Spinal cord (tissue), 10 donors: ENCODE results near the gene GUCY1A1. TPM values are rescaled to one million over a fixed set of nuclear protein-coding genes. Genes with fewer than 3 reads are reported as not detected.

Source experiments
- DNase-seq, 6 donors: peaks; one replicate each; pipeline versions ENCODE4 v3.0.0 to v3.0.0-alpha.2; 2013 to 2015; ENCODE audit warnings: low spot score in 6 of 6, low read depth in 4 of 6
- H3K27ac ChIP-seq: one replicate; pipeline ENCODE4 v1.5.1; 2013; ENCODE audit warnings: low read depth, low read length, control low read depth
- H3K27me3 ChIP-seq: one replicate; pipeline ENCODE4 v1.6.1; 2013; ENCODE audit warnings: low read length; ENCODE audit not compliant: control insufficient read depth, insufficient read depth
- H3K36me3 ChIP-seq: one replicate; pipeline ENCODE4 v1.6.1; 2013; ENCODE audit warnings: low read length; ENCODE audit not compliant: control insufficient read depth, insufficient read depth
- H3K4me1 ChIP-seq: one replicate; pipeline ENCODE4 v1.6.1; 2013; ENCODE audit warnings: low read length; ENCODE audit not compliant: control insufficient read depth, insufficient read depth
- H3K4me3 ChIP-seq: one replicate; pipeline ENCODE4 v1.5.1; 2013; ENCODE audit warnings: low read depth, low read length, control low read depth
- H3K9me3 ChIP-seq: one replicate; pipeline ENCODE4 v1.6.1; 2013; ENCODE audit warnings: low read length; ENCODE audit not compliant: control insufficient read depth, insufficient read depth
- WGBS: methylation state at CpG from one replicate; pipeline ENCODE4 v1.1.5; 2013; ENCODE audit warnings: missing lambda C conversion rate; ENCODE audit not compliant: insufficient coverage; 5-methylcytosine and 5-hydroxymethylcytosine counted together
- polyA plus RNA-seq, 2 donors: library from polyadenylated mRNA; unstranded; fragments of 120-200 nt; gene quantifications; one replicate each; pipeline ENCODE4 v1.2.1, GENCODE V29; 2013; ENCODE audit not compliant: insufficient read length in 2 of 2
- total RNA-seq, 2 donors: library from RNA; depleted of rRNA in 1 of 2; stranded (reverse); fragments of 120-200 nt in 1 of 2; fragments of >200 nt in 1 of 2; gene quantifications; one replicate each; pipeline versions ENCODE4 v1.2.3 to v1.2.4, GENCODE V29; 2013 to 2014
- donor health status: healthy.

The GUCY1A1 gene
- total and polyA plus RNA-seq, 4 donors, result 23.3 to 84.7 (median 58.9) TPM

DNA sequence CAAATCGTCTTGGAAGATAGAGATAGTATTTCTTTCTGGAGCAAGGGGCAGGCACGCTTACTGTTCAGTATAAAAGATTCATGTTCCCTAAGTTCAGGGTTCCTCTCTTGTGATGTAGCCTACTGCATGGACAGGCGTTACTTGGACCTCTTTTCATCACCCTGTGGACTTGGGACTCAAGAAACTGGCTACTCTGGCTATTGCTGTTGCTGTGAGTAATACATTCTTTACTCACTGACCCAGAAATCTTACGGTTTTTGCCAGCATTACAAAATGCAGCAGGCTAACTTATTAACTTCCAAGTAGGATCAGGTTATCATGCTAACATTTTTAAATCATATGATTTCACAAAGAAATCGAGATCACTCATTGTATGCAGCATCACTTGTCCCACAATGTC lies 79.3 kb downstream of the GUCY1A1 start:
- Histone ChIP-seq H3K27ac (no peak overlapping the region), H3K9me3 (no peaks in the 10 kb centered on the region), H3K4me1 (no peaks in the 10 kb centered on the region), H3K4me3 (no peak overlapping the region), H3K27me3 (no peaks in the 10 kb centered on the region), H3K36me3 (no peaks in the 10 kb centered on the region)
- DNase-seq, result no peak
- WGBS, result 69% methylated on average over 2 of the region's 5 CpGs

DNA sequence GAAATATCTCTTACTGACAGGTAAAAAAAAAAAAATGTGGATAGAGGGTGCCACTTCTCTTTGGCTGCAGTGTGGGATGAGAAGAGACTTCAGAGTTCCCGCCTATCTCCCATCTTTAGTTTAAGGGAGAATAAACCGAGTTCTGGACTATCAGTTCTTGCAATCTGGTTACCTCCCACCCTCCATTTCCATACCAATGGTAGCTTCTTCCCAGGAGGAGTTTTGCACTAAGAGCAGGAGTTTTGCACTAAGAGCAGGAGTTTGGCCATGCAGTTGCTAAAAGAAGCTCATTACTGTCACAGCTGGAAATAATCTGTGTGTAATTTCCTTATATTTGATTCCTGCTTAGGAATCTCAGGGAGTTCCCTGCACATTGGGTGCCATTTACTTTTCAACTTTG lies 81.4 kb downstream of the GUCY1A1 start:
- DNase-seq, result no peak
- Histone ChIP-seq H3K4me3 (no peak overlapping the region), H3K9me3 (no peaks in the 10 kb centered on the region), H3K36me3 (no peaks in the 10 kb centered on the region), H3K27me3 (no peaks in the 10 kb centered on the region), H3K4me1 (no peaks in the 10 kb centered on the region), H3K27ac (no peak overlapping the region)
- WGBS, result no CpG with 5 or more reads among the region's 2 CpGs

DNA sequence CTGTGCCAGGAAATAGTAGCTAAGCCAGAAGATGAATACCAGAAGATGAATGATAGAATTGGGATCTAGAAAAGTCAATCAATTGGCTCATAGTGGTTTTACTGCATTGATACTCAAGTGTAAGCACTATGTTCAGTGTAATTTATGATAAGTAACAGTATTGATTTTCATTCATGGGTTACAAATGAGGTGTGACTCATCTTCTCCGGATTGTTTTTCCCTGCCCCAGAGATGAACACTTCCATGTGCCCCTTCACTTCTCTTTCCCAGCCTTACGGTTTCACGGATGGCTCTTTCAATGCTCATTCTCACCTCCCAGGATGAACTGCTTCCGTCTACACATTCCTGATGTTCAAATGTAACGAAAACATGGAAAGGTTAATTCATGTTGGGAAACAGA lies 82.4 kb downstream of the GUCY1A1 start:
- WGBS, result no CpG with 5 or more reads among the region's 5 CpGs

DNA sequence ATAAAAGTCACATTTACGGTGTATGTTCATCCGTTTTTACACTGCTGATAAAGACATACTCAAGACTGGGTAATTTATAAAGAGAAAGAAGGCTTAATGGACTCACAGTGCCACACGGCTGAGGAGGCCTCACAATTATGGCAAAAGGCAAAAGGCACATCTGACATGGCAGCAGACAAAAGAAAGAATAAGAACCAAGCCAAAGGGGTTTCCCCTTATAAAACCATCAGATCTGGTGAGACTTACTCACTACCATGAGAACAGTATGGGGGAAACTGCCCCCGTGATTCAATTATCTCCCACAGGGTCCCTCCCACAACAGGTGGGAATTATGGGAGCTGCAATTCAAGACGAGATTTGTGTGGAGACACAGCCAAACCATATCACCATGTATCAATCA lies 84.9 kb downstream of the GUCY1A1 start:
- no peaks in the 10 kb centered on the region for H3K9me3 ChIP-seq

More for the DNA sequence above, 82.4 kb downstream of the GUCY1A1 start:
- H3K4me1 ChIP-seq, result no peaks in the 10 kb centered on the region
- no peaks in the 10 kb centered on the region for H3K9me3 ChIP-seq
- no peaks in the 10 kb centered on the region for H3K27me3 ChIP-seq
- H3K4me3 ChIP-seq, result no peak overlapping the region
- no peaks in the 10 kb centered on the region for H3K36me3 ChIP-seq
- DNase-seq, result no peak
- H3K27ac ChIP-seq, result no peak overlapping the region

DNA sequence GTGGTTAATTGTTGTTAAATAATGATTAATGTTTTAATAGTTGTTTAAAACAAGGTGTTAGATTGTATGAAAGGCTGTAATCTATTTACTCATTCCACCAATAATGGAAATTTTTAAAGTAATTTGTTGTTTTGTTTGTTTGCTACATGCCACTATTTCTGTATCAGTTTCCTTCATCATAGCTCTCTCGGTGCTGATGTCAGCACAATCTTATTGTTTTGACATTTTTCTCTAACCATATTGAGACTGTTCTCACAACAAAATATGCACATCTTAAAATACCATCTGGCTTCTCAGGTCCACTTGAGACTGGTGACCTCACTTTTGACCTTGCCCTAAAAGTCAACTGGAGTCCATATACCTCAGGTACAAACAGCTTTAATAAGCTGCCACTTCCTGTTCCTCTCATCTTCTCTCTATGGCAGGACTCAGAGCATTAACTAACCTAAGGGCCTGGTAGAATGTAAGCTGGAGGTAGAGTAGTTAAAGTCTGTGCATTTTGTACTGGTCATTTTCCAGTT lies 91.2 kb downstream of the GUCY1A1 start:
- no peaks in the 10 kb centered on the region for H3K27me3 ChIP-seq
- H3K4me1 ChIP-seq, result peaks cover 10% of the 10 kb centered on the region
- H3K36me3 ChIP-seq, result no peaks in the 10 kb centered on the region
- H3K4me3 ChIP-seq, result no peak overlapping the region
- H3K9me3 ChIP-seq, result no peaks in the 10 kb centered on the region
- WGBS, result 100% methylated on average over 1 of the region's 1 CpG
- no peak overlapping the region for H3K27ac ChIP-seq
- no peak for DNase-seq

More for the DNA sequence above, 84.9 kb downstream of the GUCY1A1 start:
- no peak for DNase-seq
- Histone ChIP-seq H3K27me3 (no peaks in the 10 kb centered on the region), H3K27ac (no peak overlapping the region), H3K4me3 (no peak overlapping the region), H3K4me1 (no peaks in the 10 kb centered on the region), H3K36me3 (no peaks in the 10 kb centered on the region)
- no CpG with 5 or more reads among the region's 5 CpGs for WGBS

DNA sequence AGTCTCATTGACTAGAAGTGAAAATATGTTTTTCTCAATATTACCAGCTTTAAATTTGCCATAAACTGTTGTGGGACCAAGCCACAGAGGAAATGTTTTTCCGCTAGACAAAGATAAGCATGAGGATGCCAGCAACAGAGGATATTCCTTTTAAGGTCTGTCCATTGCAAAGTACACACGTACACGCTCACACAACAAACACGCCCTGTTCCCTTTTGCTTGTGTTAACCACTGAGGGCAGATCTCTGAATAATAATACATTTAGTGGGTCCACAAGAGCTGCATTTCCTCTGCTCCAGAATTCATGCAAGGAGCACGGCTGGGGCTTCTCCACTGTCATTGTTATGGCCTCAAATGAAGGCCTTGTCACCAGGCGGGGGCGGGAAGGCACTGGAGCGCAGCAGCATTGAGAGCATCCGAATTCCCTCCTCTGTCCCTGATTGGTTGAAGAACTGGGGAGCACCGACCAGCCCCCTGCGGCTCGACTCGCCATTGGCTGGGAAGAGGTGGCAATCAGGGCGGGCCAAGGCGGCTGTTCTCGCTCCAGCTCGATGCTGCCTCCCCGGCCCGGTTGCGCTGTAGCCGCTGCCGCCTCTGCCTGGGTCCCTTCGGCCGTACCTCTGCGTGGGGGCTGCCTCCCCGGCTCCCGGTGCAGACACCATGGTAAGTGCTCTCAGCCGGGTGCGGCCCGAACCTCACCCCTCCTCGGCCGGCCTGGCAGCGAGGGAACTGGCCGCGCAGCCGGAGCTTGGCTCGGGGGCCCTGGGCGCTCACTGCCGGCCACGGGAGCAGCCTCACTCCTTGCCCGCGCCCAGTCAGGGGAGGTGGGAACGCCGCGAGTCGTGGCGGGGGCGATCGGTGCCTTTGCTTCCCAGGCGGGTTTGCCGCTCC lies 92.1 kb downstream of the GUCY1A1 start, which contains the start of gene GUCY1B1:
Gene GUCY1B1 (plus strand): TSS at position 541 of the 891 bp plus-strand sequence. CDS start 120 bp downstream, at position 661.
- Histone ChIP-seq H3K9me3 (no peaks in the 10 kb centered on the region), H3K4me1 (peaks cover 10% of the 10 kb centered on the region), H3K27me3 (no peaks in the 10 kb centered on the region), H3K27ac (peak within 1 kb of the TSS; percentile 79), H3K4me3 (peak within 1 kb of the TSS; percentile 64), H3K36me3 (no peaks in the 10 kb centered on the region)
- DNase-seq, result peak; percentile 82 to 99 (median 92)
- WGBS, result 2% methylated on average over 48 of the region's 51 CpGs

DNA sequence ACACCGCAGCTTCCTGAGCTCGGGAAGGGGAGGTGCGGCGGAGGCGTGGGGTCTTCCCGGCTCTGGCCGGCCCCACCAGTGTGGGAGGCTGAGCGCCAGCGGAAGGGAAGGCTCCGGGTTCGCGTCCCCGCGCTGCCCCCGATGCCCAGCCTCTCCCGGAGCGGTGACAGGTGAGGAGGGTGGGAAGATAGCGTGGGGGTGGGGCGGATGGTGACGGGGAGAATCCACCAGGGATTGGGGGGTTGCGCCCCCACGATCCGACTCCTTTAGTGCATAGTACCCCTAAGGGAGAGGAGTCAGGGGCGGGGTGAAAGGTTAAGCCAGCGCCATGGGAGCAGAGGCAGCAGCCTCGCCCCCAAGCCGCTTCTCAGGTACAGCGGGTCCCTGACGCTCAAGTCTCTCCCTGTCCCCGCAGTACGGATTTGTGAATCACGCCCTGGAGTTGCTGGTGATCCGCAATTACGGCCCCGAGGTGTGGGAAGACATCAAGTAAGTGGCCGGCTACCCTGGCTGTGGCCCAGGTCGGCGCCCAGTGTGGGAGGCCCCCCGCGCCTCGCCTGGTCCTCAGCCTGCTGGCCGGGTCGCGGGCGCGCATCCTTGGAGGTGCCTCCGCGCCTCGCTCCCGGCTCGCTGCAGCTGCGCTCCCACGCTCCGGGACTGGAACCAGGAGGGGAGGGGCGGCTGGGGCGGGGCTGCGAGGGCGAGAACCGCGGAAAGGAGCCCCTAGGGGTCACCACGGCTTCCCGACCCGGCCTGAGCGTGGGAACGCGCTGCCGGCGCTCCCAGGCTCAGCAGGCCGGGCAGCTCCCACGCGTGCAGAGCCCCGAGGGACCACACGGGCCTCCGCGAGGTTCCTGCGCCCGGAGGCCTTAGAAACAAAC lies 93.0 kb downstream of the GUCY1A1 start:
- Histone ChIP-seq H3K27ac (peak overlapping the region; percentile 79), H3K9me3 (no peaks in the 10 kb centered on the region), H3K27me3 (no peaks in the 10 kb centered on the region), H3K36me3 (no peaks in the 10 kb centered on the region), H3K4me1 (peaks cover 10% of the 10 kb centered on the region), H3K4me3 (peak overlapping the region; percentile 64)
- WGBS, result 0% methylated on average over 72 of the region's 77 CpGs
- DNase-seq, result peak in 3 of 6 donors; percentile 30 to 80 (median 72)

DNA sequence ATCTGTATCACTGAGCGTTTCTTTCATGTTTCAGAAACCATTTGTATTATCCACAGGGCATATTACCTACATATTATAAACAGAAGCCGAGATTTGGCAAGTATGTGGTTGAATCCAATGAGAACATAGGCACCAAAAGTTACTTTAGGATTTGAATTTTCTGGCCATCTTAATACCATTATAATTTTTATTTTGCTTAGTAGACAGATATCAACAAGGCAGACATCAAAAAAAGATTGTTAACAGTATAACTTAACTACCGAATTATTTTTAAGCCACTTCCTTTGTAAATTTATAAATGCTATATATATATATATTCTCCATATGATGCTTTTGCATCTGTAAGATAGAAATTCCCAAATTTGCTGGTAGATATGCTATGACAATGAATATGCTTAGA lies 94.4 kb downstream of the GUCY1A1 start:
- no CpG with 5 or more reads among the region's 3 CpGs for WGBS
- DNase-seq, result no peak
- Histone ChIP-seq H3K4me3 (no peak overlapping the region), H3K27ac (no peak overlapping the region), H3K36me3 (no peaks in the 10 kb centered on the region), H3K9me3 (no peaks in the 10 kb centered on the region), H3K27me3 (no peaks in the 10 kb centered on the region), H3K4me1 (peaks cover 10% of the 10 kb centered on the region)

DNA sequence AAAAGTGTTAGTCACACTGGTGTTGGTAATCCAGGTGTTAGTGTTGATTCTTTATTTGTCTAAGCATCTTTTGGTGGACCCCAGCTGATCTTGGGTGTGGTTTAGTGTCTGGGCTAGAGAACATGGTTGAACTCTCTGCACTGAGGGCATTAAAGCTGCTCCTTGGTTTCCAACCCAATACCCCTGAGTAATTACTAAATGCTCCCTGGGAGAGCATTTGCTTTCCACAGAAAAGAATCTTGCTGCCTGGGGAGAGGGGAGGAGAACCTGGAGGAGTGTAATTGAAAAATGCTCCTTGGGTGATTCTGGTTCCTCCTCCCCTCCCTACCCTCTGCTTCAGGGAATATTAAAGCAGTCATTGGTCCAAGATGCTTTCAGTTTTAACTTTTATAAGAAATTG lies 95.3 kb downstream of the GUCY1A1 start:
- DNase-seq, result no peak
- peaks cover 10% of the 10 kb centered on the region for H3K4me1 ChIP-seq
- H3K4me3 ChIP-seq, result no peak overlapping the region
- H3K27me3 ChIP-seq, result no peaks in the 10 kb centered on the region
- H3K27ac ChIP-seq, result no peak overlapping the region
- no peaks in the 10 kb centered on the region for H3K9me3 ChIP-seq
- no peaks in the 10 kb centered on the region for H3K36me3 ChIP-seq
